Measurements from ENCODE around the gene HS6ST2.

DNA sequence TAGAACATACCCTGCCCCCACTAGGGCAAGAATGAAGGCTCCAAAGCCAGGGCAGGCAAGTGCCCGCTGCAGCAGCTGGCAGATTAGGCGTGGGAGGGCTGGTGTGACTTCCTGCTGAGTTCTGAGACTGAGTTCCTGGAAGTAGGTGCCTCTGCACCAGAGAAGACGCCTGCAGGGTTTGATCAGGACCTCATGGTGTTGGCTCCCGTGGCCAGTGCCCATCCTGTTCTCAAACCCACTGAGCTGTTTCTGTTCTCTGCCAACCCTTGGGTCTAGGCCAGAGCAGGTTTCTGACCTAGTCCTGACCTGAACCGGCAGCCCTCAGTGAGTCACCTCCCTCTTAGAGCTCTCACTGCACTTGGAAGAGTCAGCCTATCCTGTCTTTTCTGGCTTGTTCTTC lies 220.7 kb downstream of the HS6ST2 start:
- TF ChIP-seq, protein P1, sequence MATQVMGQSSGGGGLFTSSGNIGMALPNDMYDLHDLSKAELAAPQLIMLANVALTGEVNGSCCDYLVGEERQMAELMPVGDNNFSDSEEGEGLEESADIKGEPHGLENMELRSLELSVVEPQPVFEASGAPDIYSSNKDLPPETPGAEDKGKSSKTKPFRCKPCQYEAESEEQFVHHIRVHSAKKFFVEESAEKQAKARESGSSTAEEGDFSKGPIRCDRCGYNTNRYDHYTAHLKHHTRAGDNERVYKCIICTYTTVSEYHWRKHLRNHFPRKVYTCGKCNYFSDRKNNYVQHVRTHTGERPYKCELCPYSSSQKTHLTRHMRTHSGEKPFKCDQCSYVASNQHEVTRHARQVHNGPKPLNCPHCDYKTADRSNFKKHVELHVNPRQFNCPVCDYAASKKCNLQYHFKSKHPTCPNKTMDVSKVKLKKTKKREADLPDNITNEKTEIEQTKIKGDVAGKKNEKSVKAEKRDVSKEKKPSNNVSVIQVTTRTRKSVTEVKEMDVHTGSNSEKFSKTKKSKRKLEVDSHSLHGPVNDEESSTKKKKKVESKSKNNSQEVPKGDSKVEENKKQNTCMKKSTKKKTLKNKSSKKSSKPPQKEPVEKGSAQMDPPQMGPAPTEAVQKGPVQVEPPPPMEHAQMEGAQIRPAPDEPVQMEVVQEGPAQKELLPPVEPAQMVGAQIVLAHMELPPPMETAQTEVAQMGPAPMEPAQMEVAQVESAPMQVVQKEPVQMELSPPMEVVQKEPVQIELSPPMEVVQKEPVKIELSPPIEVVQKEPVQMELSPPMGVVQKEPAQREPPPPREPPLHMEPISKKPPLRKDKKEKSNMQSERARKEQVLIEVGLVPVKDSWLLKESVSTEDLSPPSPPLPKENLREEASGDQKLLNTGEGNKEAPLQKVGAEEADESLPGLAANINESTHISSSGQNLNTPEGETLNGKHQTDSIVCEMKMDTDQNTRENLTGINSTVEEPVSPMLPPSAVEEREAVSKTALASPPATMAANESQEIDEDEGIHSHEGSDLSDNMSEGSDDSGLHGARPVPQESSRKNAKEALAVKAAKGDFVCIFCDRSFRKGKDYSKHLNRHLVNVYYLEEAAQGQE (IDR thresholded peaks at IDR 0.05): no peak
- TF ChIP-seq, protein P2, sequence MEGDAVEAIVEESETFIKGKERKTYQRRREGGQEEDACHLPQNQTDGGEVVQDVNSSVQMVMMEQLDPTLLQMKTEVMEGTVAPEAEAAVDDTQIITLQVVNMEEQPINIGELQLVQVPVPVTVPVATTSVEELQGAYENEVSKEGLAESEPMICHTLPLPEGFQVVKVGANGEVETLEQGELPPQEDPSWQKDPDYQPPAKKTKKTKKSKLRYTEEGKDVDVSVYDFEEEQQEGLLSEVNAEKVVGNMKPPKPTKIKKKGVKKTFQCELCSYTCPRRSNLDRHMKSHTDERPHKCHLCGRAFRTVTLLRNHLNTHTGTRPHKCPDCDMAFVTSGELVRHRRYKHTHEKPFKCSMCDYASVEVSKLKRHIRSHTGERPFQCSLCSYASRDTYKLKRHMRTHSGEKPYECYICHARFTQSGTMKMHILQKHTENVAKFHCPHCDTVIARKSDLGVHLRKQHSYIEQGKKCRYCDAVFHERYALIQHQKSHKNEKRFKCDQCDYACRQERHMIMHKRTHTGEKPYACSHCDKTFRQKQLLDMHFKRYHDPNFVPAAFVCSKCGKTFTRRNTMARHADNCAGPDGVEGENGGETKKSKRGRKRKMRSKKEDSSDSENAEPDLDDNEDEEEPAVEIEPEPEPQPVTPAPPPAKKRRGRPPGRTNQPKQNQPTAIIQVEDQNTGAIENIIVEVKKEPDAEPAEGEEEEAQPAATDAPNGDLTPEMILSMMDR (IDR thresholded peaks at IDR 0.05; ENCODE audit: low read depth, low read length, missing input control): no peak
- TF ChIP-seq EGR1 (IDR thresholded peaks at IDR 0.05; ENCODE audit: low read depth in 2 of 2): no peak
- no peak for TF ChIP-seq YY1 (IDR thresholded peaks at IDR 0.05)
- TF ChIP-seq NR2F2 (IDR thresholded peaks at IDR 0.05): no peak
- TF ChIP-seq GABPA (IDR thresholded peaks at IDR 0.05 in 1 of 2, conservative IDR thresholded peaks at IDR 0.05 in 1 of 2): no peak
- TF ChIP-seq TAF1 (conservative IDR thresholded peaks at IDR 0.05): no peak
- TF ChIP-seq RAD21 (IDR thresholded peaks at IDR 0.05): no peak
- TF ChIP-seq FOXA1 (IDR thresholded peaks at IDR 0.05): no peak
